WTC11 (cell line): ENCODE data around the gene CPAMD8. TPM values are rescaled to one million over a fixed set of nuclear protein-coding genes. Genes with fewer than 3 reads are reported as not detected.

Source experiments
- ATAC-seq: fragments of 200-7000 bp; cut with Tn5 transposase; 2 replicates; pipeline ENCODE4 v1.10.0; 2021; ENCODE audit warnings: mild to moderate bottlenecking, moderate library complexity
- CTCF ChIA-PET: fragments of 300-600 bp; sonication (Branson Sonifier 250); formaldehyde crosslinking; loops from one replicate; lab custom pipeline; 2021; ENCODE audit warnings: antibody characterized with exemption; lab: Charles Lee
- POLR2A ChIA-PET: fragments of 350-600 bp; sonication (Branson Sonifier 250); formaldehyde crosslinking; loops from one replicate; lab custom pipeline; 2021; ENCODE audit warnings: antibody characterized with exemption; lab: Charles Lee
- DNase-seq: peaks from one replicate; pipeline ENCODE4 v3.0.0; 2021; ENCODE audit warnings: low spot score
- H3K27ac Mint-ChIP-seq: 2 replicates; pipeline ENCODE4 v1.8.0; 2021; ENCODE audit warnings: mixed read lengths
- H3K27me3 Mint-ChIP-seq: 2 replicates; pipeline ENCODE4 v1.8.0; 2021; ENCODE audit warnings: low read depth, mild to moderate bottlenecking, moderate library complexity, mixed read lengths
- H3K36me3 Mint-ChIP-seq: 2 replicates; pipeline ENCODE4 v1.8.0; 2021; ENCODE audit warnings: mixed read lengths
- H3K4me1 Mint-ChIP-seq: 2 replicates; pipeline ENCODE4 v1.8.0; 2022; ENCODE audit warnings: mixed read lengths
- H3K4me3 Mint-ChIP-seq: 2 replicates; pipeline ENCODE4 v1.8.0; 2021; ENCODE audit warnings: mild to moderate bottlenecking, moderate library complexity, mixed read lengths
- H3K9me3 Mint-ChIP-seq: 2 replicates; pipeline ENCODE4 v1.8.0; 2021; ENCODE audit warnings: mixed read lengths
- CBFB ChIP-seq: sonication (generic); formaldehyde crosslinking; IDR thresholded peaks from 2 replicates; pipeline ENCODE4 v1.8.1; 2022; ENCODE audit warnings: mild to moderate bottlenecking, low read depth, missing genetic modification reagents
- E2F4 ChIP-seq: sonication (generic); formaldehyde crosslinking; IDR thresholded peaks from 2 replicates; pipeline ENCODE4 v1.8.1; 2022; ENCODE audit warnings: low read depth, mild to moderate bottlenecking, moderate library complexity, missing genetic modification reagents, borderline replicate concordance
- ELF4 ChIP-seq: sonication (generic); formaldehyde crosslinking; IDR thresholded peaks from 2 replicates; pipeline ENCODE4 v1.8.1; 2022; ENCODE audit warnings: low read depth, mild to moderate bottlenecking, moderate library complexity, missing genetic modification reagents
- FOXP1 ChIP-seq: sonication (generic); formaldehyde crosslinking; IDR thresholded peaks from 2 replicates; pipeline ENCODE4 v1.8.0; 2022; ENCODE audit warnings: missing genetic modification reagents, mild to moderate bottlenecking, moderate library complexity, borderline replicate concordance
- GABPB1 ChIP-seq: sonication (generic); formaldehyde crosslinking; IDR thresholded peaks from 2 replicates; pipeline ENCODE4 v1.8.1; 2023; ENCODE audit warnings: mild to moderate bottlenecking, missing genetic modification reagents
- JUN ChIP-seq: sonication (generic); formaldehyde crosslinking; IDR thresholded peaks from 2 replicates; pipeline ENCODE4 v1.8.0; 2023; ENCODE audit warnings: mild to moderate bottlenecking, missing genetic modification reagents
- MXD4 ChIP-seq: fragments of 250-450 bp; sonication (Bioruptor Pico); IDR thresholded peaks from 2 replicates; pipeline ENCODE4 v1.8.0; 2021; ENCODE audit warnings: mild to moderate bottlenecking, moderate library complexity, borderline replicate concordance
- NFE2L1 ChIP-seq: sonication (generic); formaldehyde crosslinking; IDR thresholded peaks from 2 replicates; pipeline ENCODE4 v1.8.1; 2023; ENCODE audit warnings: missing genetic modification reagents
- NR2C2 ChIP-seq: sonication (generic); formaldehyde crosslinking; IDR thresholded peaks from 2 replicates; pipeline ENCODE4 v1.8.0; 2022; ENCODE audit warnings: mild to moderate bottlenecking, missing genetic modification reagents
- OVOL2 ChIP-seq: fragments of 250-450 bp; sonication (Bioruptor Pico); IDR thresholded peaks from 2 replicates; pipeline ENCODE4 v1.9.0; 2021; ENCODE audit warnings: mild to moderate bottlenecking, borderline replicate concordance
- PRDM15 ChIP-seq: sonication (generic); formaldehyde crosslinking; IDR thresholded peaks from 2 replicates; pipeline ENCODE4 v1.8.0; 2022; ENCODE audit warnings: missing genetic modification reagents
- STAT6 ChIP-seq: sonication (generic); formaldehyde crosslinking; conservative IDR thresholded peaks from 2 replicates; pipeline ENCODE4 v1.8.1; 2023; ENCODE audit warnings: mild to moderate bottlenecking, low read depth, missing genetic modification reagents, moderate library complexity
- ZBTB43 ChIP-seq: sonication (generic); formaldehyde crosslinking; IDR thresholded peaks from 2 replicates; pipeline ENCODE4 v1.8.1; 2023; ENCODE audit warnings: mild to moderate bottlenecking, missing genetic modification reagents
- ZNF138 ChIP-seq: sonication (generic); formaldehyde crosslinking; conservative IDR thresholded peaks from 2 replicates; pipeline ENCODE4 v1.8.1; 2022; ENCODE audit warnings: mild to moderate bottlenecking, moderate library complexity, missing genetic modification reagents
- ZNF263 ChIP-seq: sonication (generic); formaldehyde crosslinking; IDR thresholded peaks from 2 replicates; pipeline ENCODE4 v1.8.1; 2022; ENCODE audit warnings: low read depth, mild to moderate bottlenecking, moderate library complexity, missing genetic modification reagents
- ZNF512 ChIP-seq: sonication (generic); formaldehyde crosslinking; IDR thresholded peaks from 2 replicates; pipeline ENCODE4 v1.8.1; 2022; ENCODE audit warnings: missing genetic modification reagents, borderline replicate concordance
- total RNA-seq: library from RNA; stranded (reverse); gene quantifications from 3 replicates; pipeline ENCODE4 v1.2.3, GENCODE V29; 2021
- TF ChIP-seq, protein P1 (sequence below): fragments of 250-450 bp; sonication (Bioruptor Pico); IDR thresholded peaks from 2 replicates; pipeline ENCODE4 v1.9.0; 2021; ENCODE audit warnings: mild to moderate bottlenecking, borderline replicate concordance
- TF ChIP-seq, protein P2 (sequence below): sonication (generic); formaldehyde crosslinking; IDR thresholded peaks from 2 replicates; pipeline ENCODE4 v1.8.1; 2023; ENCODE audit warnings: mild to moderate bottlenecking, missing genetic modification reagents, moderate library complexity

CPAMD8 gene
- total RNA-seq, 1 experiment from 2014 or later: 6.9 TPM

DNA sequence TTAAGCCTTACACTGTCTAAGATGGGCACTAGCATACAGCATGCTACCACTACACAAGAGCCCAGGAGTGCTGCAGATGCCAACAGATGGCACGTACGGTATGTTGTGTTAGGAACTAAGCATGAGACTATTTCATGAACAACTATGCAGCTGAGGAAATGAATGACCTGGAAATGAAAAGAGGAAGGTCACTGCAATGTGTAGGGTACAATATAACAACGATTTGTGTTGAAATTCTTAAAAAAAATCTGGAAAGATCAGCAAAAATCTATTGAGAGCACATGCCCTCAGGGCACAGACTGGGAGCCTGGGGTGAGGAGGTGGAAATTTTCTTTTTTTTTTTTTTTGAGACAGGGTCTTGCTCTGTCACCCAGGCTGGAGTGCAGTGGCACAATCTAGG, 34.2 kb upstream of the CPAMD8 start (continued):
- no peak for TF ChIP-seq E2F4 (CRISPR knock-in tag)

- TF ChIP-seq NR2C2 (CRISPR knock-in tag) (no peak), CBFB (CRISPR knock-in tag) (no peak), OVOL2 (CRISPR knock-in tag) (no peak), ZNF512 (no peak), ZNF138 (CRISPR knock-in tag) (no peak), ZNF263 (CRISPR knock-in tag) (no peak), PRDM15 (CRISPR knock-in tag) (no peak), ZBTB43 (no peak)
- H3K4me3 Mint-ChIP-seq: no peak overlapping the region
These were observed 31.6 kb upstream of the CPAMD8 start for GRCh38 chr19:17058236-17058635.

GRCh38 chr19:17055636-17056035, 29.0 kb upstream of the CPAMD8 start:
- Mint-ChIP-seq H3K27me3 (no peaks in the 10 kb centered on the region), H3K27ac (no peak overlapping the region), H3K9me3 (peaks cover 27% of the 10 kb centered on the region), H3K4me3 (no peak overlapping the region), H3K36me3 (peaks cover 74% of the 10 kb centered on the region), H3K4me1 (peaks cover 3% of the 10 kb centered on the region)
- ChIA-PET CTCF (interaction anchor here (0.6 to 1.1 kb wide), 2 partner anchors 13 to 14 kb away, joined by 3 read pairs; no protein-coding TSS in a partner anchor), POLR2A (interaction anchor here (0.6 kb wide), 1 partner anchor 335 kb away, joined by 3 read pairs; no protein-coding TSS in a partner anchor)
- no peak for ATAC-seq
- DNase-seq: no peak
- TF ChIP-seq STAT6 (CRISPR knock-in tag) (no peak), JUN (CRISPR knock-in tag) (no peak), NFE2L1 (no peak), FOXP1 (CRISPR knock-in tag) (no peak), ELF4 (CRISPR knock-in tag) (no peak), MXD4 (no peak), GABPB1 (CRISPR knock-in tag) (no peak)
- TF ChIP-seq, protein P1, sequence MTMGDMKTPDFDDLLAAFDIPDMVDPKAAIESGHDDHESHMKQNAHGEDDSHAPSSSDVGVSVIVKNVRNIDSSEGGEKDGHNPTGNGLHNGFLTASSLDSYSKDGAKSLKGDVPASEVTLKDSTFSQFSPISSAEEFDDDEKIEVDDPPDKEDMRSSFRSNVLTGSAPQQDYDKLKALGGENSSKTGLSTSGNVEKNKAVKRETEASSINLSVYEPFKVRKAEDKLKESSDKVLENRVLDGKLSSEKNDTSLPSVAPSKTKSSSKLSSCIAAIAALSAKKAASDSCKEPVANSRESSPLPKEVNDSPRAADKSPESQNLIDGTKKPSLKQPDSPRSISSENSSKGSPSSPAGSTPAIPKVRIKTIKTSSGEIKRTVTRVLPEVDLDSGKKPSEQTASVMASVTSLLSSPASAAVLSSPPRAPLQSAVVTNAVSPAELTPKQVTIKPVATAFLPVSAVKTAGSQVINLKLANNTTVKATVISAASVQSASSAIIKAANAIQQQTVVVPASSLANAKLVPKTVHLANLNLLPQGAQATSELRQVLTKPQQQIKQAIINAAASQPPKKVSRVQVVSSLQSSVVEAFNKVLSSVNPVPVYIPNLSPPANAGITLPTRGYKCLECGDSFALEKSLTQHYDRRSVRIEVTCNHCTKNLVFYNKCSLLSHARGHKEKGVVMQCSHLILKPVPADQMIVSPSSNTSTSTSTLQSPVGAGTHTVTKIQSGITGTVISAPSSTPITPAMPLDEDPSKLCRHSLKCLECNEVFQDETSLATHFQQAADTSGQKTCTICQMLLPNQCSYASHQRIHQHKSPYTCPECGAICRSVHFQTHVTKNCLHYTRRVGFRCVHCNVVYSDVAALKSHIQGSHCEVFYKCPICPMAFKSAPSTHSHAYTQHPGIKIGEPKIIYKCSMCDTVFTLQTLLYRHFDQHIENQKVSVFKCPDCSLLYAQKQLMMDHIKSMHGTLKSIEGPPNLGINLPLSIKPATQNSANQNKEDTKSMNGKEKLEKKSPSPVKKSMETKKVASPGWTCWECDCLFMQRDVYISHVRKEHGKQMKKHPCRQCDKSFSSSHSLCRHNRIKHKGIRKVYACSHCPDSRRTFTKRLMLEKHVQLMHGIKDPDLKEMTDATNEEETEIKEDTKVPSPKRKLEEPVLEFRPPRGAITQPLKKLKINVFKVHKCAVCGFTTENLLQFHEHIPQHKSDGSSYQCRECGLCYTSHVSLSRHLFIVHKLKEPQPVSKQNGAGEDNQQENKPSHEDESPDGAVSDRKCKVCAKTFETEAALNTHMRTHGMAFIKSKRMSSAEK (CRISPR knock-in tag): no peak
- TF ChIP-seq, protein P2, sequence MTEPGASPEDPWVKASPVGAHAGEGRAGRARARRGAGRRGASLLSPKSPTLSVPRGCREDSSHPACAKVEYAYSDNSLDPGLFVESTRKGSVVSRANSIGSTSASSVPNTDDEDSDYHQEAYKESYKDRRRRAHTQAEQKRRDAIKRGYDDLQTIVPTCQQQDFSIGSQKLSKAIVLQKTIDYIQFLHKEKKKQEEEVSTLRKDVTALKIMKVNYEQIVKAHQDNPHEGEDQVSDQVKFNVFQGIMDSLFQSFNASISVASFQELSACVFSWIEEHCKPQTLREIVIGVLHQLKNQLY (CRISPR knock-in tag): no peak

More at GRCh38 chr19:17058236-17058635, 31.6 kb upstream of the CPAMD8 start:
- Mint-ChIP-seq H3K9me3 (peaks cover 29% of the 10 kb centered on the region), H3K27ac (no peak overlapping the region), H3K4me1 (no peaks in the 10 kb centered on the region), H3K27me3 (no peaks in the 10 kb centered on the region), H3K36me3 (peaks cover 71% of the 10 kb centered on the region)
- CTCF ChIA-PET: no interaction called here
- DNase-seq (no peak), ATAC-seq (no peak)
- POLR2A ChIA-PET: interaction anchor here (0.6 kb wide), 1 partner anchor 18 kb away, joined by 6 read pairs; no protein-coding TSS in a partner anchor
